HepG2 (cell line): ENCODE results near the gene ZBTB17. TPM values are rescaled to one million over a fixed set of nuclear protein-coding genes. Genes with fewer than 3 reads are reported as not detected.

ENCODE experiments used
- BCL6 ChIP-seq: IDR thresholded peaks from 2 replicates; pipeline ENCODE4 v1.6.1; 2016; ENCODE audit warnings: missing genetic modification reagents, missing compliant biosample characterization
- KAT2B ChIP-seq: fragments of 150-350 bp; IDR thresholded peaks from 2 replicates; pipeline ENCODE4 v1.6.1; 2014; ENCODE audit warnings: low read depth, low read length, borderline replicate concordance
- KDM2A ChIP-seq: sonication (generic); formaldehyde crosslinking; IDR thresholded peaks from 2 replicates; pipeline ENCODE4 v1.4.0; 2020; ENCODE audit warnings: low read depth, missing genetic modification reagents, borderline replicate concordance
- MYNN ChIP-seq: sonication (generic); formaldehyde crosslinking; IDR thresholded peaks from 2 replicates; pipeline ENCODE4 v1.4.0; 2020; ENCODE audit warnings: mild to moderate bottlenecking, low read depth, missing genetic modification reagents
- ONECUT2 ChIP-seq: sonication (generic); formaldehyde crosslinking; IDR thresholded peaks from 2 replicates; pipeline ENCODE4 v1.4.0; 2020; ENCODE audit warnings: missing genetic modification reagents
- ZNF674 ChIP-seq: sonication (generic); formaldehyde crosslinking; IDR thresholded peaks from 2 replicates; pipeline ENCODE4 v1.5.0; 2020; ENCODE audit warnings: low read depth, mild to moderate bottlenecking, missing genetic modification reagents
- polyA plus RNA-seq, 8 experiments: library from polyadenylated mRNA; depleted of rRNA in 3 of 8; stranded (reverse) in 7 of 8; unstranded in 1 of 8; fragments of >200 nt; fragmentation: Illumina TruSeq in 4 of 8; extraction: Trizol in 4 of 8; gene quantifications; 2 replicates each; pipeline versions ENCODE4 v1.2.1 to v1.2.3, GENCODE V29; 2011 to 2016; ENCODE audit warnings: low read depth in 4 of 8, missing spikeins in 1 of 8, mixed read lengths in 1 of 8; ENCODE audit not compliant: insufficient read depth in 1 of 8
- total RNA-seq, 5 experiments: library from RNA; depleted of rRNA; stranded (reverse); fragments of >200 nt; fragmentation: Illumina TruSeq; extraction: Trizol; gene quantifications; 2 replicates each; pipeline ENCODE4 v1.2.3, GENCODE V29; 2016; ENCODE audit warnings: low read depth in 1 of 5
- TF ChIP-seq, protein P1 (sequence below): sonication (generic); formaldehyde crosslinking; IDR thresholded peaks from 2 replicates; pipeline ENCODE4 v1.9.0; 2021; ENCODE audit warnings: mild to moderate bottlenecking, missing genetic modification reagents
- TF ChIP-seq, protein P2 (sequence below): sonication (generic); formaldehyde crosslinking; IDR thresholded peaks from 2 replicates; pipeline ENCODE4 v1.5.0; 2020; ENCODE audit warnings: mild to moderate bottlenecking, missing genetic modification reagents, borderline replicate concordance
- TF ChIP-seq, protein P3 (sequence below): IDR thresholded peaks from 2 replicates; pipeline ENCODE4 v1.6.1; 2012; ENCODE audit warnings: low read length, improper control_type of control experiment

The ZBTB17 gene
- total and polyA plus RNA-seq, 2 of the 13 experiments (the other 11 are each of a cell fraction or from before 2014, with no cell fraction given), result 16.7 to 17.0 TPM

DNA sequence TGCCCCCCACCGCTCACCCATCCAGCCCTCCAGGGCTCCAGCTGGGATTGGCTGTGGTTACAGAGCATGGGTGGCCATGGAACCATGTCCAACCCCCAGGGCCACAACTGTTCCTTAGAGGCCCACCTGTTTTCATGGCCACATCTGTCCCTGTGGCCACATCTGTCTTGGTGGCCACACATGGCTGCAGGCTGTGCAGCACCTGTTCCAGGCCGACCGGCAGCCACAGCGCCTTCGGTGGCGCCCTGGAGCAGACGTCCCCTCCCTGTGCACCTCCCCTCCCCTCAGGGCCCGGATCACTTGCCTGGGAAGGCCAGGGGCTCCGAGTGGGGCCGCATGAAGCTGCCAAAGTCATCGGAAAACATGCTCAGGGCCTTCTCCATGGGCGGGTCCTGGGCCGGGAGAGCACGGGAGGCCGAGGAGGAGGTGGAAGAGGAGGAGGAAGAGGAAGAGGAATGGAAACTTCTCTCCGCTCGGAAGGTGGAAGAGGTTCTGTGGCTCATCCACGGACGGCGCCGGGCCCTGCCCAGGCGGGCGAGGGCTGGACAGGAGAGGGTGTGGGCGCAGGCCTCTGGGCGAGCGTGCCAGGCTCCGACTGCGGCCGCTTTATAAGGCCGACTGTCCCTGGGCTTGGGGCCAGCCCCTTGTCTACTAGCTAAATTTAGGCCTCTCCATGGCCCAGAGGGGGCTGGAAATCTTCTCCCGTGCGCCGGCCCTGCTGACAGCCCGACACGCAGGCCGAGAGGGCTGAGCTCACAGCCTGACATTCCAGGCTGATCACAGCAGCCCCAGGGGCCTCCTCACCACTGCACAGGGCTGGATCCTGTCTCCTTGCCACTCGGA lies 41.8 kb upstream of the ZBTB17 start, which contains the start of gene HSPB7 (continued):
- TF ChIP-seq, protein P1, sequence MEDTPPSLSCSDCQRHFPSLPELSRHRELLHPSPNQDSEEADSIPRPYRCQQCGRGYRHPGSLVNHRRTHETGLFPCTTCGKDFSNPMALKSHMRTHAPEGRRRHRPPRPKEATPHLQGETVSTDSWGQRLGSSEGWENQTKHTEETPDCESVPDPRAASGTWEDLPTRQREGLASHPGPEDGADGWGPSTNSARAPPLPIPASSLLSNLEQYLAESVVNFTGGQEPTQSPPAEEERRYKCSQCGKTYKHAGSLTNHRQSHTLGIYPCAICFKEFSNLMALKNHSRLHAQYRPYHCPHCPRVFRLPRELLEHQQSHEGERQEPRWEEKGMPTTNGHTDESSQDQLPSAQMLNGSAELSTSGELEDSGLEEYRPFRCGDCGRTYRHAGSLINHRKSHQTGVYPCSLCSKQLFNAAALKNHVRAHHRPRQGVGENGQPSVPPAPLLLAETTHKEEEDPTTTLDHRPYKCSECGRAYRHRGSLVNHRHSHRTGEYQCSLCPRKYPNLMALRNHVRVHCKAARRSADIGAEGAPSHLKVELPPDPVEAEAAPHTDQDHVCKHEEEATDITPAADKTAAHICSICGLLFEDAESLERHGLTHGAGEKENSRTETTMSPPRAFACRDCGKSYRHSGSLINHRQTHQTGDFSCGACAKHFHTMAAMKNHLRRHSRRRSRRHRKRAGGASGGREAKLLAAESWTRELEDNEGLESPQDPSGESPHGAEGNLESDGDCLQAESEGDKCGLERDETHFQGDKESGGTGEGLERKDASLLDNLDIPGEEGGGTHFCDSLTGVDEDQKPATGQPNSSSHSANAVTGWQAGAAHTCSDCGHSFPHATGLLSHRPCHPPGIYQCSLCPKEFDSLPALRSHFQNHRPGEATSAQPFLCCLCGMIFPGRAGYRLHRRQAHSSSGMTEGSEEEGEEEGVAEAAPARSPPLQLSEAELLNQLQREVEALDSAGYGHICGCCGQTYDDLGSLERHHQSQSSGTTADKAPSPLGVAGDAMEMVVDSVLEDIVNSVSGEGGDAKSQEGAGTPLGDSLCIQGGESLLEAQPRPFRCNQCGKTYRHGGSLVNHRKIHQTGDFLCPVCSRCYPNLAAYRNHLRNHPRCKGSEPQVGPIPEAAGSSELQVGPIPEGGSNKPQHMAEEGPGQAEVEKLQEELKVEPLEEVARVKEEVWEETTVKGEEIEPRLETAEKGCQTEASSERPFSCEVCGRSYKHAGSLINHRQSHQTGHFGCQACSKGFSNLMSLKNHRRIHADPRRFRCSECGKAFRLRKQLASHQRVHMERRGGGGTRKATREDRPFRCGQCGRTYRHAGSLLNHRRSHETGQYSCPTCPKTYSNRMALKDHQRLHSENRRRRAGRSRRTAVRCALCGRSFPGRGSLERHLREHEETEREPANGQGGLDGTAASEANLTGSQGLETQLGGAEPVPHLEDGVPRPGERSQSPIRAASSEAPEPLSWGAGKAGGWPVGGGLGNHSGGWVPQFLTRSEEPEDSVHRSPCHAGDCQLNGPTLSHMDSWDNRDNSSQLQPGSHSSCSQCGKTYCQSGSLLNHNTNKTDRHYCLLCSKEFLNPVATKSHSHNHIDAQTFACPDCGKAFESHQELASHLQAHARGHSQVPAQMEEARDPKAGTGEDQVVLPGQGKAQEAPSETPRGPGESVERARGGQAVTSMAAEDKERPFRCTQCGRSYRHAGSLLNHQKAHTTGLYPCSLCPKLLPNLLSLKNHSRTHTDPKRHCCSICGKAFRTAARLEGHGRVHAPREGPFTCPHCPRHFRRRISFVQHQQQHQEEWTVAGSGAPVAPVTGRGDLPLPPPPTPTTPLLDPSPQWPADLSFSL (CRISPR knock-in tag), result no peak
- no peak for TF ChIP-seq ZNF674 (CRISPR knock-in tag)
- TF ChIP-seq, protein P2, sequence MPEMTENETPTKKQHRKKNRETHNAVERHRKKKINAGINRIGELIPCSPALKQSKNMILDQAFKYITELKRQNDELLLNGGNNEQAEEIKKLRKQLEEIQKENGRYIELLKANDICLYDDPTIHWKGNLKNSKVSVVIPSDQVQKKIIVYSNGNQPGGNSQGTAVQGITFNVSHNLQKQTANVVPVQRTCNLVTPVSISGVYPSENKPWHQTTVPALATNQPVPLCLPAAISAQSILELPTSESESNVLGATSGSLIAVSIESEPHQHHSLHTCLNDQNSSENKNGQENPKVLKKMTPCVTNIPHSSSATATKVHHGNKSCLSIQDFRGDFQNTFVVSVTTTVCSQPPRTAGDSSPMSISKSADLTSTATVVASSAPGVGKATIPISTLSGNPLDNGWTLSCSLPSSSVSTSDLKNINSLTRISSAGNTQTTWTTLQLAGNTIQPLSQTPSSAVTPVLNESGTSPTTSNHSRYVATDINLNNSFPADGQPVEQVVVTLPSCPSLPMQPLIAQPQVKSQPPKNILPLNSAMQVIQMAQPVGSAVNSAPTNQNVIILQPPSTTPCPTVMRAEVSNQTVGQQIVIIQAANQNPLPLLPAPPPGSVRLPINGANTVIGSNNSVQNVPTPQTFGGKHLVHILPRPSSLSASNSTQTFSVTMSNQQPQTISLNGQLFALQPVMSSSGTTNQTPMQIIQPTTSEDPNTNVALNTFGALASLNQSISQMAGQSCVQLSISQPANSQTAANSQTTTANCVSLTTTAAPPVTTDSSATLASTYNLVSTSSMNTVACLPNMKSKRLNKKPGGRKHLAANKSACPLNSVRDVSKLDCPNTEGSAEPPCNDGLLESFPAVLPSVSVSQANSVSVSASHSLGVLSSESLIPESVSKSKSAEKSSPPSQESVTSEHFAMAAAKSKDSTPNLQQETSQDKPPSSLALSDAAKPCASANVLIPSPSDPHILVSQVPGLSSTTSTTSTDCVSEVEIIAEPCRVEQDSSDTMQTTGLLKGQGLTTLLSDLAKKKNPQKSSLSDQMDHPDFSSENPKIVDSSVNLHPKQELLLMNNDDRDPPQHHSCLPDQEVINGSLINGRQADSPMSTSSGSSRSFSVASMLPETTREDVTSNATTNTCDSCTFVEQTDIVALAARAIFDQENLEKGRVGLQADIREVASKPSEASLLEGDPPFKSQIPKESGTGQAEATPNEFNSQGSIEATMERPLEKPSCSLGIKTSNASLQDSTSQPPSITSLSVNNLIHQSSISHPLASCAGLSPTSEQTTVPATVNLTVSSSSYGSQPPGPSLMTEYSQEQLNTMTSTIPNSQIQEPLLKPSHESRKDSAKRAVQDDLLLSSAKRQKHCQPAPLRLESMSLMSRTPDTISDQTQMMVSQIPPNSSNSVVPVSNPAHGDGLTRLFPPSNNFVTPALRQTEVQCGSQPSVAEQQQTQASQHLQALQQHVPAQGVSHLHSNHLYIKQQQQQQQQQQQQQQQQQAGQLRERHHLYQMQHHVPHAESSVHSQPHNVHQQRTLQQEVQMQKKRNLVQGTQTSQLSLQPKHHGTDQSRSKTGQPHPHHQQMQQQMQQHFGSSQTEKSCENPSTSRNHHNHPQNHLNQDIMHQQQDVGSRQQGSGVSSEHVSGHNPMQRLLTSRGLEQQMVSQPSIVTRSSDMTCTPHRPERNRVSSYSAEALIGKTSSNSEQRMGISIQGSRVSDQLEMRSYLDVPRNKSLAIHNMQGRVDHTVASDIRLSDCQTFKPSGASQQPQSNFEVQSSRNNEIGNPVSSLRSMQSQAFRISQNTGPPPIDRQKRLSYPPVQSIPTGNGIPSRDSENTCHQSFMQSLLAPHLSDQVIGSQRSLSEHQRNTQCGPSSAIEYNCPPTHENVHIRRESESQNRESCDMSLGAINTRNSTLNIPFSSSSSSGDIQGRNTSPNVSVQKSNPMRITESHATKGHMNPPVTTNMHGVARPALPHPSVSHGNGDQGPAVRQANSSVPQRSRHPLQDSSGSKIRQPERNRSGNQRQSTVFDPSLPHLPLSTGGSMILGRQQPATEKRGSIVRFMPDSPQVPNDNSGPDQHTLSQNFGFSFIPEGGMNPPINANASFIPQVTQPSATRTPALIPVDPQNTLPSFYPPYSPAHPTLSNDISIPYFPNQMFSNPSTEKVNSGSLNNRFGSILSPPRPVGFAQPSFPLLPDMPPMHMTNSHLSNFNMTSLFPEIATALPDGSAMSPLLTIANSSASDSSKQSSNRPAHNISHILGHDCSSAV (CRISPR knock-in tag), result no peak
- TF ChIP-seq KDM2A (CRISPR knock-in tag), result peak; percentile 33; the same call in 1 of the 2 replicates
- TF ChIP-seq, protein P3, sequence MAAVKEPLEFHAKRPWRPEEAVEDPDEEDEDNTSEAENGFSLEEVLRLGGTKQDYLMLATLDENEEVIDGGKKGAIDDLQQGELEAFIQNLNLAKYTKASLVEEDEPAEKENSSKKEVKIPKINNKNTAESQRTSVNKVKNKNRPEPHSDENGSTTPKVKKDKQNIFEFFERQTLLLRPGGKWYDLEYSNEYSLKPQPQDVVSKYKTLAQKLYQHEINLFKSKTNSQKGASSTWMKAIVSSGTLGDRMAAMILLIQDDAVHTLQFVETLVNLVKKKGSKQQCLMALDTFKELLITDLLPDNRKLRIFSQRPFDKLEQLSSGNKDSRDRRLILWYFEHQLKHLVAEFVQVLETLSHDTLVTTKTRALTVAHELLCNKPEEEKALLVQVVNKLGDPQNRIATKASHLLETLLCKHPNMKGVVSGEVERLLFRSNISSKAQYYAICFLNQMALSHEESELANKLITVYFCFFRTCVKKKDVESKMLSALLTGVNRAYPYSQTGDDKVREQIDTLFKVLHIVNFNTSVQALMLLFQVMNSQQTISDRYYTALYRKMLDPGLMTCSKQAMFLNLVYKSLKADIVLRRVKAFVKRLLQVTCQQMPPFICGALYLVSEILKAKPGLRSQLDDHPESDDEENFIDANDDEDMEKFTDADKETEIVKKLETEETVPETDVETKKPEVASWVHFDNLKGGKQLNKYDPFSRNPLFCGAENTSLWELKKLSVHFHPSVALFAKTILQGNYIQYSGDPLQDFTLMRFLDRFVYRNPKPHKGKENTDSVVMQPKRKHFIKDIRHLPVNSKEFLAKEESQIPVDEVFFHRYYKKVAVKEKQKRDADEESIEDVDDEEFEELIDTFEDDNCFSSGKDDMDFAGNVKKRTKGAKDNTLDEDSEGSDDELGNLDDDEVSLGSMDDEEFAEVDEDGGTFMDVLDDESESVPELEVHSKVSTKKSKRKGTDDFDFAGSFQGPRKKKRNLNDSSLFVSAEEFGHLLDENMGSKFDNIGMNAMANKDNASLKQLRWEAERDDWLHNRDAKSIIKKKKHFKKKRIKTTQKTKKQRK, result no peak
- 0 out of 2 replicates have a peak, but pooled peaks have one; percentile 9 for TF ChIP-seq BCL6
- TF ChIP-seq KAT2B, result no peak
- TF ChIP-seq ONECUT2 (CRISPR knock-in tag), result no peak
- TF ChIP-seq MYNN (CRISPR knock-in tag), result no peak
